ENCODE results near the gene CETP.

GRCh38 chr16:57008440-57008839 lies 46.7 kb downstream of the CETP start:
- TF ChIP-seq, protein P1, sequence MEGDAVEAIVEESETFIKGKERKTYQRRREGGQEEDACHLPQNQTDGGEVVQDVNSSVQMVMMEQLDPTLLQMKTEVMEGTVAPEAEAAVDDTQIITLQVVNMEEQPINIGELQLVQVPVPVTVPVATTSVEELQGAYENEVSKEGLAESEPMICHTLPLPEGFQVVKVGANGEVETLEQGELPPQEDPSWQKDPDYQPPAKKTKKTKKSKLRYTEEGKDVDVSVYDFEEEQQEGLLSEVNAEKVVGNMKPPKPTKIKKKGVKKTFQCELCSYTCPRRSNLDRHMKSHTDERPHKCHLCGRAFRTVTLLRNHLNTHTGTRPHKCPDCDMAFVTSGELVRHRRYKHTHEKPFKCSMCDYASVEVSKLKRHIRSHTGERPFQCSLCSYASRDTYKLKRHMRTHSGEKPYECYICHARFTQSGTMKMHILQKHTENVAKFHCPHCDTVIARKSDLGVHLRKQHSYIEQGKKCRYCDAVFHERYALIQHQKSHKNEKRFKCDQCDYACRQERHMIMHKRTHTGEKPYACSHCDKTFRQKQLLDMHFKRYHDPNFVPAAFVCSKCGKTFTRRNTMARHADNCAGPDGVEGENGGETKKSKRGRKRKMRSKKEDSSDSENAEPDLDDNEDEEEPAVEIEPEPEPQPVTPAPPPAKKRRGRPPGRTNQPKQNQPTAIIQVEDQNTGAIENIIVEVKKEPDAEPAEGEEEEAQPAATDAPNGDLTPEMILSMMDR (conservative IDR thresholded peaks at IDR 0.05 in 1 of 2, IDR thresholded peaks at IDR 0.05 in 1 of 2; ENCODE audit: extremely low read depth in 1 of 2, insufficient read depth in 1 of 2, low read depth in 1 of 2, low read length in 2 of 2): no peak
- no peak for TF ChIP-seq EZH2 (IDR thresholded peaks at IDR 0.05; ENCODE audit: borderline replicate concordance, low read length)

Measured in mammary epithelial cell (primary cell).